Breast epithelium (tissue), 3 donors: Measurements from ENCODE around the gene IL22RA2.

ENCODE experiments used
- CTCF ChIP-seq, 3 donors: fragments of 450-650 bp; IDR thresholded peaks; one replicate each; pipeline ENCODE4 v1.5.1; 2016 to 2017; ENCODE audit warnings: antibody characterized with exemption in 3 of 3, mild to moderate bottlenecking in 3 of 3, moderate library complexity in 3 of 3
- POLR2AphosphoS5 ChIP-seq, 3 donors: sonication (generic); formaldehyde crosslinking; IDR thresholded peaks; one replicate each; pipeline ENCODE4 v1.6.1; 2017; ENCODE audit warnings: antibody characterized with exemption in 3 of 3

GRCh38 chr6:137095093-137095492 lies 78.4 kb downstream of the IL22RA2 start:
- TF ChIP-seq CTCF (IDR thresholded peaks at IDR 0.05) (no peak), POLR2AphosphoS5 (IDR thresholded peaks at IDR 0.05) (no peak)
